GM19240 (cell line): ENCODE measurements around the gene C17orf113.
"Not testable (repeated sequence)": the region's sequence is repeated elsewhere in the genome, so short reads cannot be mapped to it uniquely, and the experiment has no call there.

Source experiments
- DNase-seq: peaks from one replicate; pipeline ENCODE4 v3.0.0; 2011; ENCODE audit warnings: low spot score; ENCODE audit not compliant: insufficient read length

C17orf113 gene

DNA sequence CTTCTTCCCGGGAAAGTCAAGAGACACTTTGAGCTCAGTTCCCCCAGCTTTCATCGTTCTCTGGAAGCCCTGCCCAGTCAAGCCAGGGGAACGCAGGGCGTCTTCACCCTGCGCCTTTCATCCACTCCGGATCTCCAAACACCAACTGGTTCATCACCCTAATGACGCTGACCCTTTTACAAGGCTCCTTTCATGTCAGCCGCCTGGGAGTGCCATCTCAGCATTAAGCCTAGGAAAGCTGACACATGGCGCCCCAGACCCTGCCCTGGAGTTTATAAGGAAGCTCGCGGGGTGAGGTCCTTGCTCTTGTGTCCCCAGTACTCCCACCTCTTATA is 32.6 kb downstream of the C17orf113 start:
- no peak for DNase-seq

DNA sequence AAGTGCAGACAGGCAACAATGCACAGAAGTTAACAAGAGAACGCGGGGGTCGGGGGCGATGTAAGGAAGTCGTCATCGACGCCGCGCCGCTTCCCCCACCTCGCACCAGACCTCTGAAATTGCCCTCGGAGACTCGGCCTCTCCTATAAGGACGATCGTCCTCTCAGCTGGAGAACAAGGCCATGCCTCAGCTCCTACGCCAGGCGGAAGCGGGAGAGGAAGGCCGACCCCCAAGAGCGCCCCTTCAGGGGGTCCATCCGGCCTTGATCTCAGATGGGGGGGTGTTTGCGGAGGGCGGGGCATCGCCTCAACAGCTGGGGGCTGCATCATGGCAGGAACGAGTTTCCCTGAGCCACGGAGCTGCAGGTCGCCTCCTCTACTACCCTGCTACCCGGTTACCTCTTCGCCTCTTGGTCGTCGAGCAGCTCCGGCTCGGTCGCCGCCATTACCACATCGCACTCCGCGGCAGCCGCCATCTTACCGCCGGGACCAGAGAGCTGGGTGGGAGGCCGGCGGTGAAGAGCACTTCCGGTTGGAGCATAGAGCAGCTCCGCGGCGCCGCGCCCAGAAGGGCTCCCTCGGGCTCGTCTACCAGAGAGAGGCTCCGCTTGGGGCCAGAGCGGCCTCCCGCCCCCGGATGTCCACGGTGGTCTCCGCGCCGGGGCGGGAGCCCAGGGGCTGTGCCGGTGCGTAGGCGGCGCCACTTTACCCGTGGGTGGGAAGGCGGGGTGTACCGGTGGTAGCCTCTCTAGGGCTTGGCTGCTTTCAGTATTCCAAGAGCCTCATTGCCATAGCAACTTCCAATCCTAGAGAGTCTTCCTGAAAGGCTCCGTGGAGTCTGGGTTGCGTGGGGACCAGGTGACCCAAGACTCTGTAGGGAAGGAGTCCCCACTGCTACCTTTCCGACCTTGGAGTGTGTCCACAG is 33.2 kb downstream of the C17orf113 start, which contains the start of gene DNAJC7:
Gene DNAJC7, minus strand, starts transcription at position 499 of the 925 bp plus-strand sequence. Its CDS starts 23 bp downstream, at position 476.
- peak; percentile 90 for DNase-seq

DNA sequence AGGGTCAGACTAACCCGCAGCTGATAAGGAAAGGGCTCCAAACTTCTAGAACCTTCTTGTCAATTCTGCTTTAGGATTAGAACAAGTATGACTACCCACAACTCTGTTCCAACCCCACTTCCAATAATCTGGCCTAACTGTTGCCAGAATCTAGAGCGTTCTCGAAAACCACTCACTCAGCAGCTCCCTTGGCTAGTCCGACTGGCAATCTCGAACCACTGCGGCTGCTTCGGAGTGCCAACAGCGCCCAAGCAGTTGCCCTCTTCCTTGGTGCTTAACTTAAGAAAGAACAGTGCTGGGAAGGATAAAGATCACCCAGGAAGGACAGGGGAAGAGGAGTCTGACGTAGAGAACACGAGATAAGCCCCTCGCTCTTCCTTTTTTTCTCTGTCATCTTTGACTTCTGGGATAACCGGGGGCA is 34.0 kb downstream of the C17orf113 start:
- no peak for DNase-seq

DNA sequence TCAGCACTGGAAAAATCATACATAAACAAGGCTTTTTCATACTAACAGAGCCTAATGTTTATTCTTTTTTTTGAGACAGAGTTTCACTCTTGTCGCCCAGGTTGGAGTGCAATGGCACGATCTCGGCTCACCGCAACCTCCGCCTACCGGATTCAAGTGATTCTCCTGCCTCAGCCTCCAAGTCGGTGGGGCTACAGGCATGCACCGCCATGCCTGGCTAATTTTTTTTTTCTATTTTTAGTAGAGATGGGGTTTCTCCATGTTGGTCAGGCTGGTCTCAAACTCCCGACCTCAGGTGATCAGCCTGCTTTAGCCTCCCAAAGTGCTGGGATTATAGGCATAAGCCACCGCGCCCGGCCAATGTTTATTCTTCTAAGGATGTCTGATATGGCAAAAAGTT is 36.7 kb downstream of the C17orf113 start:
- DNase-seq: not testable (repeated sequence)

DNA sequence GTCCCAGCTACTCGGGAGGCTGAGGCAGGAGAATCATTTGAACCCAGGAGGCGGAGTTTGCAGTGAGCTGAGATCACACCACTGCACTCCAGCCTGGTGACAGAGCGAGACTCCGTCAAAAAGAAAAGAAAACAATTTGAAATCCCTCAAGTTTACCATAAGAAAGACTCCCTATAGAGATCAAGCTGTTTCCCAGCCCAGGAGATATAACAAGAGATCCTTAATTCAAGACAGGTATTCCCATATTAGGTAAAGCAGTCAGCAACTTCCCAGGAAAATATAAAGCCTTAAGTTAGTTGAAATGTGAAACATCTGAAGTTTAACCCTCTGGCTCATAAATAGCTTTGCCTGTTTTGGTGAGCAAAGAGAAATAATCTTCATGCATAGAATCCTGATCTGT is 38.0 kb downstream of the C17orf113 start:
- not testable (repeated sequence) for DNase-seq

DNA sequence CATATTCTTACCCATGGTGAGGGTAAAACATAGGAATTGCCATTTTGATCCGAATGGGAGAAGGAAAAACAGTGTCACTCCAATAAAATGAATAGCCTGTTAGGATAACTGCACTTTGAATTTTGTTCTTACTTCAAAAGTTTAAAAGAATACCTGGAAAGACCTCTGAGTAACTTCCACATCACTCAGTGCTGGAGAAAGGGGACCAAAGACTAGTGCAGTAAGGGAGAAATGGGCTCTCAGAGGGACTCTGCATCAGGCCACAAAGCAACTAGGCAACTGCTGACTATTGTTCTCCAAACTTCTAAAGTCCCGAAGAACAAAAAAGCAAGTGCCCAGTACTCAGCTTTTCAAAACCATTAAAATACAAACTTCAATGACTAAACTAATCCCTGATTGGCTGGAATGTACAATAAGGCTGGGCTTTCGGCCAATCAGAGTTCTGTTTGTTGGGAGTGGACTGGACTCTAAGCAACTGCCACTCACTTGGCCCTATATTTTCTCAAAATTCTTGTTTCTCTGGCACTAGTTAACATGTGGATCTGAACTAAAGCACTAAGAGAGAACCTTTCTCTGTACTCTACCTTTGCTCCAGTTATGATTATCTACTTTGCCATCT is 39.4 kb downstream of the C17orf113 start:
- DNase-seq: no peak

DNA sequence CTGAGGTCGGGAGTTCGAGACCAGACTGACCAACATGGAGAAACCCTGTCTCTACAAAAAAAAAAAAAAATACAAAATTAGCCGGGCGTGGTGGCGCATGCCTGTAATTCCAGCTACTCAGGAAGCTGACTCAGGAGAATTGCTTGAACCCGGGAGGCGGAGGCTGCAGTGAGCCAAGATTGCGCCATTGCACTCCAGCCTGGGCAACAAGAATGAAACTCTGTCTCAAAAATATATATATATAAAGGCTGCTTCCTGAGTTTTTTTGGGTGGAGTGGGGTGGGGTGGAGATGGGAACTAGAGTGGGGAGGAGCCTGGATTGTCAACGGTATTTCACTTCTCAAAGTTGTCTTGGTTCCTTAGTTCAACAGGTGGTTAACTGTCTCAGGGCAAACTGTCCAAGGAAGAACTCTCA is 40.1 kb downstream of the C17orf113 start:
- not testable (repeated sequence) for DNase-seq

DNA sequence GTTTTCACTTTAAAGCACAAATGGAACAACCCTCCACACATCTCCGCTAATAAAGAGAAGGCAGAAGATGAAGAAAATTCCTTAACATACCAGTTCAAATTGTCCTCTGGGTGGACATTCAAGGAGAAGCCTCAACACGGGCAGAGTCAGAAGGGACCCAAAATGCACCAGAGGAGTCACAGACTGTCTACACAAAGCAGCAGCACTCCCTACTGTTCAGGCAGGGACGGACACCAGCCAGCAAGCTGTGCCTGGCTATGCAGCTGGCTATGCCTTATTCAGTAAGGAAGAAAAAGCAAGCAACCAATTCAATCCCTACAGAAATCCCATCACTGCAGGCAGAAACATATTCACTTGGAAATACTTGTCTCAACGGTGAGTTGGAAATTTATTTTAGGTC is 41.2 kb downstream of the C17orf113 start:
- DNase-seq: no peak

DNA sequence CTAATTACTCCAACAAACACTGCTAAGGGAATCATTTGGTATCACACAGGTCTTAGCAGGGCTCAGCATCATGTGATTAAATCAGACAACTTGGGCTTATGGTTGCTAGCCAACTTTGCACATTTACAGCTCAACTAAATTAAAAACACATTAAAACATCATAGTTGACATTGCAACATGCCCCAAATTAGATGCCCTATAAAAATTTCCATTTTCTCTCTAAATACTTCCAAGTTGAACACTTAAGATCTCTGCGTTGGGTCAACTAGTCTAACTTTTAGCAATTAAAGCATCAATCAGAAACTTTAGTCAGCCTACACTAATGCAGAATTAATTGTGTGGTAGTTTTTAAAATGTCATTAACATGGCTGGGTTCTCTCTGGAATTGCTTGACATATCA is 45.2 kb downstream of the C17orf113 start:
- no peak for DNase-seq

DNA sequence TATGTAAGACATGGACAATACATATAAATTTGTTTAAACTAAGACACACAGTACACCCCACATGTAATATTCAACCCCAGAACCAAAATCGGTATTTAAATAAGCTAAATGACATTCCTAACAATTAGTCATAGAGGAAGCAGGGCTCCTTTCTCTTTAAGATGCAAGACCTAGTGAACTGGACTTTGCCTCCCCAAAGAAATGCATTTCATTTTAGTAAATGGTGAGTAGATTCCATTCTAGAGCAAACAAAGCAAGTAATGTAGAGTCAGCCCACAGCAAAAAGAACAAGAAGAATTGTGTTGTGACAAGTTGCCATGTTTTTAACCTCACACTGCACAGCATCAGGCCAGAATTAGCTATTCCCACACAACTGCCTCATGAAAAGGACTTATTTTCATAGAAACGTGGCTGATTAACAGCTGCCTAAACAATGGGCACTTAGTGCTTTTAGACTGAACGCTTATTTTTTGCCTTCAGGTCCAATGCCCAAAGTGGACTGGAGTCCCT is 47.6 kb downstream of the C17orf113 start:
- DNase-seq: no peak

DNA sequence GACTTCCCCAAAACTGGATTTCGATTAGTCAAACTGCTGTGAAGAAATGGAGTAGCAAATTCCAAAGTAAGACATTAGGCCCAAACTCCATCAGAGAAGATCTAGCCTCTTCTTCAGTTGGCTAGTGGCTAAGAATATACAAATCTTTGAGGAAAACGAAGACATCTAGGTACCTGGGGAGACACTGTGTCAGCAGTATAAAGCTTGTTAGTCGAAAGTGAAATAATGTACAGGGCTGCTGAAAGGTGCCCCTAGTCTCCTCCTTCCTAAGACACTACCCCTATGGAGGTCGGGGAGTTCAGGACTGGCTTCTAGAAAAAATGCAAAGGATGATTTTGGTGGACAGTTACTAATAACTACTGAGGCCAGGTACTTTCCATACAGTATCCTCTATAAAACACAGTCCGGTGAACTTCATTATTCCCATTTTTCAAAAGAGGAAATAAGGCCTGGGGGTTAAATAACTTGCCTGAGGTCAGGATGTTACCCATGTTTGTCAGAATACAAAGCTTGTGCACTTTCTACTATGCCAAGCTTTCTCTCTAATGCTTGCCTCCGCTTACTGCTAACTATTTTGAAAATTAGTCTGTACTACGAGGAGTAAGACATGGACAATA is 48.1 kb downstream of the C17orf113 start:
- no peak for DNase-seq

DNA sequence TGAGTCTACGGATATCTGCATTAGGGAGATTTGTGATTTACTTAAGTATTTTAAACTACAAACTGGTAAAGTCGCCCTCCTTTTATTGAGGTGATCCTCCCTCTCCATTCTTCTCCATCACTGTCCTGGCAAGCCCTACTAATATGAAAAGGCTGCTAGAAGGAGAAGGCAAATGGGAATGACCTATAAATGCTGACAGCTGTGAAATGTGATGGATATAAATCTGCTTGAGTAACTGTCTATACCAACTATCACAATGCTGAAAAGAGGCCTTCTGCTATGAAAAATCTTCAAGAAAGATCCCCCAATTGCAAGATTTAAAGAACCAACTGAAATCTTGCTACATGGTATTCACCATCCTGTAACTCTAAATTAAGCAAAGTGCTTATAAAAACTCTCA is 48.7 kb downstream of the C17orf113 start:
- DNase-seq: no peak

DNA sequence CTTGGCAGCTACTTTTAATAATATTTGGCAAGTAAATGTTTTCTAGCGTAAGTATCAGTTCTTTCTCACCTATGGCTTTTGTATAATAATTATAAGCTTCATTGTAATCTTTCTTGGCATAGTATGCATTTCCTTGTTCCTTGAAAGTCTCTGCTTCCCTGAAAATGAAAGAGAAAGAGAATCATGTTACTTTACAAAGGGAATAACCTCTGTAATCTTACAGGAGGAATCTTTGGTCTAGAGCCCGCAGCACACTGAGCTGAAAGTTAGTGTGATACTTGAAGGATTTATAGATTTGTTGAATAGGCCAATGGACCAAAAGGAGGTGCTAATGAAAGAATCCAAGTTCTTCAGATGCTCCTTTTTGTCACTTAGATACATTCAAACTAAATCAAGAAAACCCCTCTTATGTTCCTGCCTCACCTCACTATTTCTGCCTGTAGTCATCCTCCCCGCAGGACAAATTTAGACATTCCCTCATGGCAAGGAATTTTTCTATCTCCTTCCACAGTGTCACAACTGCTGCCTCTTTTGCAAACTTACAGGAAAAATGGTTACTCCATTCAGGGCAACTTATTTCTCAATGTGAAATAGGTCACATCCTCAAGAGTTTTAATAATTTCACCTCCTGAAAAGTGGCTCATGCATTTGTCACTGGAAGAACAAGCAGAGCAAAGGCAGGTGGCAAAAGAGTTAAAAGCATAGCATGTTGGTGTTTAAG is 49.8 kb downstream of the C17orf113 start:
- DNase-seq: no peak

DNA sequence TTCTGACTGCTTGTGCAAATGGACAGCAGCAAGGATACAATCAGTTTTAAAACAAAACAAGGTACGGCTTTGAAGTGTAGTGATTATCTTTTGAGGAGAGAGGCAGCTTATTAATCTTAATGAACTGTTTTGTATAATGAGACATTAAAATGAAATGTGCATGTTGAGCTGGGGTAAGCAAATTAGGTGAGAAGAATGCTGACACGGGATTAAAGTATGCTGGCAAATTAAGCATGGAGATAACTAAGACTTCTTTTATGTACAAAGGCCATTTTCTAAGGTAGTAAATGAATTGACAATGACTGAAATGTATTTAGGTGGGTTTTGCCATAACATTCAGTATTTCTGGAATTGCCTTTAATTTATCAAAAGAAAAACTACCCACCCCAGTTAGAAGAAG is 51.9 kb downstream of the C17orf113 start:
- no peak for DNase-seq

DNA sequence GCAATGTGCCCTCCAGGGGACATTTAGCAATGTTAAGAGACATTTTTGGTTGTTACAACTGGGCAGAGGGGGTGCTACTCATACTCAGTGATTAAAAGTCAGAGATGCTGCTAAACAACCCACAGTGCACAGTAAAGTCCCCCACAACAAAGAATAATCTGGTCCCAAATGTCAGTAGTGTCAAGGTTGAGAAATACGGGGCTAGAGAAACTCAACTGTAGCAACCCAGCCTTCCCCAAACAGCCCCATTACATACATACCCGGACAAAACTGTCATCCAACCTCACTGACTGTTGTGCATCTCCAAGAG is 53.6 kb downstream of the C17orf113 start:
- no peak for DNase-seq

DNA sequence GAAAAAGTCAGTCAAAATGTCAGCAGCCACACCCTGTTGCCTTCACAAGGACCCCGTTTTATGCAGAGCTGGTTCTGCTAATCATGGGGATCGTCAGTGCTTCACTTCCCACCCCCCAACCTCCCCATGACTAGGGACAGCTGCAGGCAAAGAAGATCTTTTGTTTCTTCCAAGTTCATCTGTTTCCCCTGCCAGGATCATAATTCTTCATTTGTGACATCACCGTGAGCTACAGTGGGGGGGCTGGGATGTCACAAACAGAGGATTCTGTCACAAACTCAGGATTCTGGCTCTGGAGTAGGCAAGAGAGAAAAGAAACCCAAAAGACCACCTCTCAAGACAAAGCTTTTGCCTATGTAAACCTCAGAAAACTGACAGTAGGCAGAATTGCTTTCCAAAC is 57.8 kb downstream of the C17orf113 start:
- DNase-seq: no peak

DNA sequence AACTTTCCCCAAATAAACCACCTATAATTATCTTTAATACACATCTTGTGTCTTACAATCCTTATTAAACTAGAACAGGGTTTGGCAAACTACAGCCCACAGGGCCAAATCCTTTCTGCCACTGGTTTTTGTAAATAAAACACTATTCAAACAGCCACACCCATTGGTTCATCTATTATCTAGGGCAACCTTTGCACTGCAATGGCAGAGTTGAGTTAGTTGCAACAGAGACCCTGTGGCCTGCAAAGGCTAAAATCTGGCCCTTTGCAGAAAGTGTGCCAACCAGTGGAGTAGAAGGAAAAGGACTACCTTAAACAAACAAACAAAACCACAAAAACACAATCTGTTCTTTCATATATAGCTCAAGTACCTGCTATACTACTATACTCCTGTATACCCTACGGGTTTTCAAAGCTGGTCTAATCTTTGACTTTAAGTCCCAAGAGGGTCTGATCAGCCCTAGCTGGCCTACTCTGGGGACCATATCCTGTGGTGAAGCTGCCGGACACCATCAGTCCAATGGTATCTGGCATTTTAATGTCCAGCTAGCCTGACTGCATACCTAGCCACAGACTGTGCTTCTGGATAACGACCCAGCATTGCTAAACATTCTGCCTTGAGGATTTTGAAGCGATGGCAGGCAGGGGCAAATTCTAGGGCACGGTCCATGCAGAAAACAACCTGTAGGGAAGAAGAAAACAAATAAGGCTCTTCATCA is 60.5 kb downstream of the C17orf113 start:
- DNase-seq: no peak

DNA sequence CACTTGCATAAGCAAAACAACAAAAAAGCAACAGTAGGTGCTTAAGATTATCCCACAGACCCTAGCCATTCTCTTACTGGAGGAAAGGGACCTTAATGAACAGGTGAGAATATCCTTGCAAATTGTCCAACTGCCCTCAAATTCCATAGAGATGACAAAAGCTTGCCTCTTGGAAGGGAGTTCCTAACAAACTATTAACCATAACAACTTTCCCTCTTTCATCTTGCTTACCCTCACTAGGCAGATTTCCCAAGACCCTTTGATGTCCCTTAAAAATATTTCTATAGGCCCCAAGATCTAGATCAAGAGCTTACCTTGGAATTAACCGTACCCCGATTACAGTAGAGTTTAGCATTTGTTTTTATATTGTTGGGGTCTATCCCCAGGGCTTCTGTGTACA is 62.0 kb downstream of the C17orf113 start:
- DNase-seq: no peak
